RKO (cell line): ENCODE measurements around the gene SPATA2.
A peak's percentile ranks its signal among the peaks of the same experiment; 100 is the strongest.
"Not testable (repeated sequence)": the region's sequence is repeated elsewhere in the genome, so short reads cannot be mapped to it uniquely, and the experiment has no call there.

Experiments
- DNase-seq: peaks from one replicate; pipeline ENCODE4 v3.0.0-alpha.2; 2016; ENCODE audit warnings: low spot score

The SPATA2 gene

DNA sequence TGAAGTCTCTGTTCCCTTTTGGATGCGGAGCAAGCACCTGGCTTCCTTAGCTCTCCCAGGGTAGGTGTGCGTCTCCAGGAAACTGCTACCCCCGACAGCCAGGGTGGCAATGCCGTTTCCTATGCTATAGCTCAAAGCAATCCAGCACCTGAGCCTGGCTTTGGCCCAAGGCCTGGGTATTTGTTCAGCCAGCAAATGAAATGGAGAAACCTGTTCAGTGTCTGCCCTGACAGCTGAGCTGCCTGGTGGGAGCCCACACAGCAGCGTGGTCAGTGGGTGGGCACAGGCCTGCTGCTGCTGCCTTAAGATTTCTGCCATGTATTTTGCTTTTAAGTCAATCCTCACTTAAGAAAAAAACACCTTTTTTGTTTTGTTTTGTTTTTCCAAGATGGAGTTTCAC, 13.7 kb downstream of the SPATA2 start:
- DNase-seq, result no peak

DNA sequence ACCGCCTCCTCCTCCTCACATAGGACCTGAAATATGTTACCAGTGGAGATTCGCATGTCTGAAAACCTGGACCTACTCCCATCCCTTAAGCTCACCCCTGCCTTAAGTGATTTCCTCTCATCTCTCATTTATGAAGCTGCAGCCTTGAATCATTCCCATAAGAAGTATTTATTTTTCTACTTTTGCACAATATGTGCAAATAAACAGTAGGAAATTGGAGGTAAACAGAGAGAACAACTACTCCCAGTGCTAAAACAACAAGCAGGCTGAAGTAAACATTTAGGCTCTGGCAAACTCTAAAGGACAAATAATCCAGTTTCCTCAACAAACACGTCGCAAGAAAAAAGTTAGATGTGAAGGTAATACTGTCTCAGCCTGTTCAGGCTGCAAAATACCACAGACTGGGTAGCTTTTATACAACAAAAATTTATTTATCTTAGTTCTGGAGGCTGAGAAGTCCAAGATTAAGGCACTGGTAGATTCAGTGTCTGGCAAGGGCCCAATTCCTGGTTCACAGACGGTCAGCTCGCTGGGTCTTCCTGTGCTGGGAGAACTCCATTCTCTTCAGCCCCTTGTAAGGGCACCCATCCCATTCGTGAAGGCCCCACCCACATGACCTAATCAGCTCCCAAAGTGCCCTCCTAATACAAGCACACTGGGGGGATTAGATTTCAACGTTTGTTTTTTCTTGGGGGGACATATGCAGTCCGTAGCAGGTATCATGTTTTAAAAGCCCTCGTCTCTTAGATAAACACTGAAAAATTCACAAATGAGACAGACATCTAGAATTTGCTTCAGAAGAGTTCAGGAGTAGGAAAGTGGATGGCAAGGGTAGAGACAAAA, 15.6 kb downstream of the SPATA2 start:
- DNase-seq, result no peak

DNA sequence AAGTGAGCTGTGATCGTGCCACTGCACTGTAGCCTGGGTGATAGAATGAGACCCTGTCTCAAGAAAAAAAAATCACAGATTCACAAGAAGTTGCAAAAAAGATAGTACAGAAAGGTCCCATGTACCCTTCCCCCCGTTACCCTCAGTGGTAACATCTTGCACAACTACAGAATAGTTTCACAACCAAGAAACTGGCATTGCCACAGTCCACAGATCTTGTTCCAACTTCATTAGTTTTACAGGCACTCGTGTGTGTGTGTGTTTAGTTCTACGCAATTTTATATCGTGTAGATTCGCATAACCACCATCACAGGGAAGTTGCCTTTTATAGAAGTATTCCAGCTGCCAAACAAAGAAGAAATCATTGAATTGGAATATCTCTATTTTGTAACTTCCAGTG, 19.1 kb downstream of the SPATA2 start:
- no peak for DNase-seq

GRCh38 chr20:49895474-49896093, 19.7 kb downstream of the SPATA2 start:
- DNase-seq, result not testable (repeated sequence)

- DNase-seq, result no peak
These were observed 21.3 kb downstream of the SPATA2 start for GRCh38 chr20:49894073-49894470.

DNA sequence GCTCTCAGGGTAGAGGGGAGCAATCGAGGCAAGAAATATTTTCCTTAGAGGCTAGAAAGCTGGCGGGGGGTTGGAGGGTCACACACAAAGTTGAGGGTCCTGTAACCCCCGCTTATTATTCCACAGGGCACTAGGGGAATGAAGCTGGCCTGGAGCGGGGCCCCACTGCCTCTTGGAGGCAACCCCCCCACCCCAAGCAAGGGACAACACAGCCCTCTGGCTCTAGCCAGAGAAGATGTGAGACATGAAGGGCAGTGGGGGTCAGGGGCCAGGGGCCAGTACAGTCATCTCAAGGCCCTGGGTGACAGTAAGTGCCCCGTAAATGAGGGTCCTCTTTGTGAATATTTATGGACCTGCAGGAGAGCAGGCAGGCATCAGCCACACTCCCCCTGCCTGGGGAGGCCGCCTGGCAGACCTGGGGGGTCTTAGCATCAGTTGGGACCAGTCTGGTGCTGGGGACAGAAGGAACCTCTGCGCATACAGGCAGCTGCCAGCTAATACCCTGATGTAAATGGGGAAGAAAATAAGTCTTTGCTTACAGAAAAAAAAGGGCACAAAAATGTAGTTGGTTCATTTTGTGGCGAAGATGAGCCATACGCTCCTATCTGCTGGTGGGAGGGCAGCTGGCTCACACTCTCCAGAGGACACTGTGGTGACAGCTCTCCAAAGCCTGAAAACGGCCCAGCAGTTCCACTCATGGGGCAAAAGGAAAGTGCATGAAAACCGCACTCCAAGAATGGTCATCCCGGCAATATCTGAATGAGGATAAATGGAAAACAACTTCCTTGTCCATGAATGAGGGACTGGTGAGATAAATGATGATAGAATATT, 21.9 kb downstream of the SPATA2 start:
- DNase-seq, result no peak

DNA sequence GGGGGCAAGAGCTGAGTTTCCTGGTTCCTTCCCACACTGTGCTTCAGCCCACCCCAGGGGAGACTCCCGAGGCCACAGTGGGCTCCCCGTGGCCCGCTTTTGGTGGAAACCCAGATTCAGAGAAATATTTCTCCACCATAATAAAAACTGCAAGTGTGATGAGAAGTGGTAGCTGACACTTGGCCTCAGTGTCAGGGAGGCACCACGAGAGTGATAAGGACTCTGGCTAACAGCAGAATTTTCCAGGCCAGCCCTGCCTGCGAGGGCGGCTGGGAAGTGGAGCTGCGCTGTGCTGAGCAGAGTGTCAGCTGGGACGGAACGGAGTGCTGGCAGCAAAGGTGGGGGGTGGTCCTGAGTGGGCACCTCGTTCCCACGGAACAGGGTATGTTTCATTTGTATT, 22.5 kb downstream of the SPATA2 start:
- DNase-seq, result no peak

DNA sequence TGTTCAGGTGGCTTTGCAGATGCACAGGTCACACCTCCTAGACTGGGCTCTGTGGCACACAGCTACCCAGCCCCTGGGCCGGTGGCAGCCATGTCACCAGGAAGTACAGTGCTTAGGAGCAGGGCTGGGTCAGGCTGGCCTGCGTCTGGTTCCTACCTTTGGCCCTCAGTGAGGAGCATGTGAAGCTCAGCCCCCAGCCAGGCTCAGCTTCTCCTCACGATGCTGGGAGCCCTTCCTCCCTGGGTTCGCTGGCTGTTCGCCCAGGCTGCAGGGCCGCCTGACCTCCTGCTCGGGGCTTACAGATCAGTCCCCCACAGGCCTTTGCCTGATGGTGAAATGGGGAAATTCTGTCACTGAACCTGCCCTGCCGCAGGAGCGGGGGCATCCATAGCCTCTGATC, 23.1 kb downstream of the SPATA2 start:
- DNase-seq, result no peak

DNA sequence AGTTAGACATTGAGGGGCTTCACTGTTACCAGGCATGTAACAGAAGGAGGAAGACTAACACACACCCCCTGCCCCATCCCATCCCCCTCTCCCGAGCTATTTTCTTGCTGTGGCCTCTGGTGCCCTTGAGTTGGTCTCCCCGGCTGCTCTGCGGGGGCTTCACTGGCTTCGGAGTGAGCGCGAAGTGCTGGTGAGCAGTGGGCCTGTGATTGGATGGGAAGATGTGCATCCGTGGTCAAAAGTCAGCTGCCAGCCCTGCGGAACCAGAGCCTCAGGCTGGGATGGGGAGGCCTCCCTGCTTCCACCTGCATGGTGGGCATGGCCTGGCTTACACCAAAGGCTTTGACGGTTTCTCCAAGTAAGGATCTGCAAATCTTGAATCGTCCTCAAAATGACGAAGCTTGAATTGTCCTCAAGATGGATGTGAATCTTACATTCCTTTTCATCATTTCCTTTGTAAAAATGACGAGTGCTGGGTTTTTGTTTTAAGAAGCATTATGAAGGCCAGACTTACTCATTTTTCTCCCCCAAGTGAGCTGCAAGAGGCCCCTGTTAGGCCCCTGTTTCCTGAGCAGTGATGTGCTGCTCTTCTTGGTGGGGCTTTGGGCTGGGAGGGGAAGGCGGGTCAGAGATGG, 23.7 kb downstream of the SPATA2 start:
- DNase-seq, result no peak

GRCh38 chr20:49890471-49891361, 24.6 kb downstream of the SPATA2 start:
- DNase-seq, result no peak

- DNase-seq, result no peak
These were observed 25.4 kb downstream of the SPATA2 start for GRCh38 chr20:49889935-49890333.

- no peak for DNase-seq
These were observed 26.1 kb downstream of the SPATA2 start for GRCh38 chr20:49889001-49889934.

GRCh38 chr20:49888212-49889000, 26.9 kb downstream of the SPATA2 start:
- peak; percentile 60 for DNase-seq

DNA sequence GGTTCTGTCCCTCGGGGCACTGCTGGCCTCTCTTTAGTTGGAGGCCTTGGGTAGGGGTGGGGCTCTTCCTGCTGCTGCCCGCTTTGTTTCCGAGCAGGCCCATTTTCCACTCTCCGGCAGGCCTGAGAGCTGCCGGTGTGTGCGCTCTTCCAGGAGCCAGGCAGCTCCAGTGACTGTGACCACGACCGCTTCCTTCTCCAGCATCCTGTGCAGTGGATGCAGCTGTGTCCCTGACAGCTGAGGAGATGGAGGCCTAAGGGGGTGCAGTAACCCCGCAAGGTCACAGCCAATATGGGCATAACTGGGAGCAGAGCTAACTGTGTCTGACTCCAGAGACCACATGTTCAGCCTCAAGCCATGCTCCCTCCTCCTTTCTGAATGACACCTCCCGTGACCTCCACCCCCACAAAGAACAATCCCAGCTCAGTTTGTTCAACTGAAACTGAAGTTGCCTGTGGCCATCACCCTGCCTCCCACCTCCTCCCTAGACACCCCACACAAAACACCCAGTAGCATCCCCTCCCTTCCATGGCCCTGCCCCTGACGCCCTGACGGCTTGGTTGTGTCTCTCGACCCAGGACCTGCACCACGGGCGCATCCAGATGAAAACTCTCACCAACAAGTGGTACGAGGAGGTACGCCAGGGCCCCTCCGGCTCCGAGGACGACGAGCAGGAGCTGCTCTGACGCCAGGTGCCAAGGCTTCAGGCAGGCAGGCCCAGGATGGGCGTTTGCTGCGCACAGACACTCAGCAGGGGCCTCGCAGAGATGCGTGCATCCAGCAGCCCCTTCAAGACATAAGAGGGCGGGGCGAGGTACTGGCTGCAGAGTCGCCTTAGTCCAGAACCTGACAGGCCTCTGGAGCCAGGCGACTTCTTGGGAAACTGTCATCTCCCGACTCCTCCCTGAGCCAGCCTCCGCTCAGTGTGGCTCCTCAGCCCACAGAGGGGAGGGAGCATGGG, 27.8 kb downstream of the SPATA2 start:
- DNase-seq, result no peak

DNA sequence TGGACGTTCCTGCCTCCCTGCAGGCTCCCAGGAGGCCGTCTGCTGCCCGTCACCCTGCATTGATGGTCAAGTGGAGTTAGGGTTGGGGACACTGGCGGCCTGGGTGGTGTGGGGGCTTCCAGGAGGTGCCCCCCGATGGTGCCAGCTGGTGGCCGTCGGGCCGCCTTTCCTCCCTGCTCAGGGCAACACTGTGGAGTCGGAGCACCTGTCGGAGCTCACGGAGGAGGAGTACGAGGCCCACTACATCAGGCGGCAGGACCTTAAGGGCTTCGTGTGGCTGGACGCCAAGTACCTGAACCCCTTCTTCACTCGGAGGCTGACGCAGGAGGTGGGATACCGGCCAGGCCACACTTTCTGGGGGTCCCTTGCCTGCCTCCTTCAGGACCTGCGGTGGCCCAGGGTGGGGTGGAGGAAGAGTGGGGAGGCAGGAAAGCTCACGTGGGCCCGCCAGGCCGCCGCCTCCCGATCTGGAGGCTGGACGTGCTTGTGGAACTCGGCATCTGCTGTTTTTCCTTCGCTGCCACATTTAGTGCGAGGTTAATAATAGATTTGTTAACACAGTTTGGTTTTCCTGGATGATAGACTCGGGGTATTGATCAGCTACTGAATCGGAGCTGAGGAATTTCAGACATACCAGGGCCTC, 28.6 kb downstream of the SPATA2 start:
- DNase-seq, result no peak

DNA sequence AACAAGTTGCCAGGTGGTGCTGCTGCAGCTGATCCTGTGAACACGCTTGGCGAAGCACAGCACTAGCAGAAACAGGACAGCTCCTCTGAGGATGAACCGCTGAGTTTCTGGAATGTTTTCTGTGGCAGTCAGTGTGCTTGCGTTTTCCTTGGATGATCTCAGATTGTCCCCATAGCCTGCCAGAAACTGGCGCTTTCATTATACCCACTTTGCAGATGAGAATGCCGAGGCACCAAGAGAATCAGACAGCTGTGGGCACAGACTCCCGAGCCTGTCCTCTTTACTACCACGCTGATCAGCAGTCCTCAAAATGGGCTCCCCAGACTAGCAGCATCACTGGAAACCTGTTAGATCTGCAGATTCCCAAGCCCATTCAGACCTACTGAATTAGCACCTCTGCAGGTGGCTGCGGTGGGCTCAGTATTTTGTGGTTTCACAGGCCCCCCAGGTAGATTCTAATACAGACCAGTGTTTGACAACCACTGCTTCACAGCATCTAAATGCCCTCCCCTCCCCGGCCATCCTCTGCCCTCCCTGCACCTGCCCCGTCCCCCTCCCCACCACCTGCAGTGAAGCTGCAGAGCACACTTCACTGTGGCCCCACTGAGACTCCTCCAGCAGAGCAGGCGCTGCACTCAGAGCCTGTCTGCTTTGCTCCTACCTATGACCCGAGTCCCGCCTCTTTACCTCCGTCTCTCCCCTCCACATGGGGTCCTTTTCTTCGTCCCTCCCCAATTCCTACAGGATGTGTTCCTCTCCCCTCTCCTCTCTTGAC, 29.6 kb downstream of the SPATA2 start:
- DNase-seq, result no peak
